Measurements from ENCODE around the gene FRMD8.

GRCh38 chr11:65393513-65394079 is 7.2 kb downstream of the FRMD8 start:
- no peak for TF ChIP-seq POLR2AphosphoS5 (IDR thresholded peaks at IDR 0.05)
- TF ChIP-seq CTCF (IDR thresholded peaks at IDR 0.05) = no peak
